ENCODE data around the gene MYH7B.
A peak's percentile ranks its signal among the peaks of the same experiment; 100 is the strongest.

MYH7B gene

GRCh38 chr20:34992751-34993417, 37.2 kb downstream of the MYH7B start:
- DNase-seq, result no peak

GRCh38 chr20:34993941-34994508, 38.4 kb downstream of the MYH7B start:
- DNase-seq, result no peak

- DNase-seq, result no peak
Measured at GRCh38 chr20:34994509-34995131, 39.0 kb downstream of the MYH7B start.

- no peak for DNase-seq
Measured at GRCh38 chr20:34995192-34995591, 39.5 kb downstream of the MYH7B start.

- no peak for DNase-seq
Measured at GRCh38 chr20:34995696-34996095, 40.0 kb downstream of the MYH7B start.

GRCh38 chr20:34996243-34997028, 40.8 kb downstream of the MYH7B start:
- DNase-seq, result no peak

- DNase-seq, result peak; percentile 72
Measured at GRCh38 chr20:34997131-34997561, 41.5 kb downstream of the MYH7B start.

GRCh38 chr20:34997774-34998173, 42.1 kb downstream of the MYH7B start:
- DNase-seq, result no peak

GRCh38 chr20:34998331-34998950, 42.8 kb downstream of the MYH7B start:
- DNase-seq, result no peak

GRCh38 chr20:34999021-34999451, 43.4 kb downstream of the MYH7B start:
- no peak for DNase-seq

- no peak for DNase-seq
Measured at GRCh38 chr20:34999782-35000181, 44.1 kb downstream of the MYH7B start.

GRCh38 chr20:35000311-35000921, 44.7 kb downstream of the MYH7B start:
- no peak for DNase-seq

- no peak for DNase-seq
Measured at GRCh38 chr20:35000922-35001595, 45.4 kb downstream of the MYH7B start.

GRCh38 chr20:35001596-35002362, 46.1 kb downstream of the MYH7B start:
- DNase-seq, result no peak

GRCh38 chr20:35002426-35003210, 47.0 kb downstream of the MYH7B start:
- no peak for DNase-seq

GRCh38 chr20:35003211-35004031, 47.8 kb downstream of the MYH7B start:
- DNase-seq, result peak; percentile 39

- peak; percentile 29 for DNase-seq
Measured at GRCh38 chr20:35004051-35004725, 48.5 kb downstream of the MYH7B start.

- DNase-seq, result peak; percentile 12
Measured at GRCh38 chr20:35004749-35005462, 49.2 kb downstream of the MYH7B start.
